ENCODE measurements around the gene AMZ1.

- TF ChIP-seq CTCF (IDR thresholded peaks at IDR 0.05; ENCODE audit: borderline replicate concordance, extremely low read depth, low read length, poor library complexity, severe bottlenecking) (no peak), EZH2 (IDR thresholded peaks at IDR 0.05; ENCODE audit: borderline replicate concordance, low read depth, low read length, severe bottlenecking) (no peak)
Observed at GRCh38 chr7:2757904-2758672, 70.1 kb downstream of the AMZ1 start.
